K562 (cell line): ENCODE data around the gene HCN3. TPM values are rescaled to one million over a fixed set of nuclear protein-coding genes. Genes with fewer than 3 reads are reported as not detected.

Source experiments
- CBX3 ChIP-seq, 2 experiments: IDR thresholded peaks; 1 replicate in 1 of 2; 2 replicates in 1 of 2; pipeline ENCODE4 v1.6.1; 2012; ENCODE audit warnings: inconsistent platforms in 2 of 2, low read length in 2 of 2, borderline replicate concordance in 1 of 2, control low read depth in 1 of 2
- DDX20 ChIP-seq: fragments of 450-650 bp; IDR thresholded peaks from 2 replicates; pipeline ENCODE4 v1.6.1; 2016; ENCODE audit warnings: missing genetic modification characterization, low read depth, mild to moderate bottlenecking, missing compliant biosample characterization, moderate library complexity
- GABPB2 ChIP-seq: fragments of 250-450 bp; sonication (Bioruptor Pico); conservative IDR thresholded peaks from 2 replicates; pipeline ENCODE4 v1.5.1; 2021; ENCODE audit warnings: mild to moderate bottlenecking
- GATAD2B ChIP-seq: fragments of 450-650 bp; IDR thresholded peaks from 2 replicates; pipeline ENCODE4 v1.6.1; 2017; ENCODE audit warnings: mild to moderate bottlenecking, borderline replicate concordance
- ILF3 ChIP-seq: fragments of 450-650 bp; IDR thresholded peaks from 2 replicates; pipeline ENCODE4 v1.6.1; 2018; ENCODE audit warnings: antibody characterized with exemption, mild to moderate bottlenecking, moderate library complexity, borderline replicate concordance
- NONO ChIP-seq, 2 experiments: fragments of 200-400 bp in 1 of 2; fragments of 450-650 bp in 1 of 2; formaldehyde crosslinking in 1 of 2; IDR thresholded peaks; 2 replicates each; pipeline ENCODE4 v1.6.1; 2017; ENCODE audit warnings: low read depth in 2 of 2, mild to moderate bottlenecking in 2 of 2, moderate library complexity in 2 of 2, low read length in 1 of 2
- RBM17 ChIP-seq: fragments of 200-400 bp; formaldehyde crosslinking; IDR thresholded peaks from 2 replicates; pipeline ENCODE4 v1.6.1; 2017; ENCODE audit warnings: low read depth, mild to moderate bottlenecking, low read length, borderline replicate concordance
- XRCC3 ChIP-seq: fragments of 450-650 bp; IDR thresholded peaks from 2 replicates; pipeline ENCODE4 v1.6.1; 2017; ENCODE audit warnings: mild to moderate bottlenecking, moderate library complexity
- ZNF12 ChIP-seq: sonication (generic); formaldehyde crosslinking; IDR thresholded peaks from 2 replicates; pipeline ENCODE4 v1.4.0; 2020; ENCODE audit warnings: mild to moderate bottlenecking, missing genetic modification reagents
- ZNF263 ChIP-seq: sonication (generic); formaldehyde crosslinking; IDR thresholded peaks from 2 replicates; pipeline ENCODE4 v1.8.0; 2022; ENCODE audit warnings: mild to moderate bottlenecking, missing genetic modification reagents, borderline replicate concordance
- ZNF274 ChIP-seq: IDR thresholded peaks from 2 replicates; pipeline ENCODE4 v1.6.1; 2011; ENCODE audit warnings: low read depth, mild to moderate bottlenecking, low read length, moderate library complexity, borderline replicate concordance
- ZNF668 ChIP-seq: fragments of 250-450 bp; sonication (Bioruptor Pico); IDR thresholded peaks from 2 replicates; pipeline ENCODE4 v1.8.0; 2022; ENCODE audit warnings: mild to moderate bottlenecking, inconsistent platforms
- polyA plus RNA-seq, 8 experiments: library from polyadenylated mRNA; depleted of rRNA in 4 of 8; stranded (reverse) in 5 of 8; unstranded in 3 of 8; fragments of >200 nt; fragmentation: Nextera tagmentation in 2 of 8; fragmentation: Illumina TruSeq in 1 of 8; extraction: Ambion mirVana in 2 of 8; extraction: Trizol in 1 of 8; gene quantifications; 2 replicates each; pipeline versions ENCODE4 v1.2.1 to v1.2.3, GENCODE V29; 2011 to 2014; ENCODE audit warnings: inconsistent platforms in 1 of 8, missing spikeins in 1 of 8
- total RNA-seq, 7 experiments: library from RNA; depleted of rRNA in 6 of 7; stranded (reverse); fragments of >200 nt in 6 of 7; fragmentation: Illumina TruSeq in 2 of 7; extraction: Trizol in 2 of 7; gene quantifications; 2 replicates each; pipeline versions ENCODE4 v1.2.1 to v1.2.3, GENCODE V29; 2011 to 2021; ENCODE audit warnings: low replicate concordance in 1 of 7
- TF ChIP-seq, protein P1 (sequence below): fragments of 250-450 bp; sonication (Bioruptor Pico); IDR thresholded peaks from 2 replicates; pipeline ENCODE4 v1.4.0; 2020
- TF ChIP-seq, protein P2 (sequence below): sonication (generic); formaldehyde crosslinking; IDR thresholded peaks from 2 replicates; pipeline ENCODE4 v1.8.1; 2023; ENCODE audit warnings: mild to moderate bottlenecking, missing genetic modification reagents
- TF ChIP-seq, protein P3 (sequence below), 2 experiments: fragments of 450-650 bp in 1 of 2; sonication (generic) in 1 of 2; formaldehyde crosslinking in 1 of 2; IDR thresholded peaks in 1 of 2; conservative IDR thresholded peaks in 1 of 2; 2 replicates each; pipeline versions ENCODE4 v1.6.1 to v1.8.1; 2016 to 2023; ENCODE audit warnings: mild to moderate bottlenecking in 2 of 2, moderate library complexity in 2 of 2, inconsistent platforms in 1 of 2, missing genetic modification reagents in 1 of 2
- TF ChIP-seq, protein P4 (sequence below): fragments of 450-650 bp; IDR thresholded peaks from 2 replicates; pipeline ENCODE4 v1.6.1; 2017; ENCODE audit warnings: antibody characterized with exemption, mild to moderate bottlenecking

HCN3 gene
- total and polyA plus RNA-seq, 9 of the 15 experiments (the other 6 are each of a cell fraction or from before 2014, with no cell fraction given): 0.91 to 9.7 (median 3.9) TPM

DNA sequence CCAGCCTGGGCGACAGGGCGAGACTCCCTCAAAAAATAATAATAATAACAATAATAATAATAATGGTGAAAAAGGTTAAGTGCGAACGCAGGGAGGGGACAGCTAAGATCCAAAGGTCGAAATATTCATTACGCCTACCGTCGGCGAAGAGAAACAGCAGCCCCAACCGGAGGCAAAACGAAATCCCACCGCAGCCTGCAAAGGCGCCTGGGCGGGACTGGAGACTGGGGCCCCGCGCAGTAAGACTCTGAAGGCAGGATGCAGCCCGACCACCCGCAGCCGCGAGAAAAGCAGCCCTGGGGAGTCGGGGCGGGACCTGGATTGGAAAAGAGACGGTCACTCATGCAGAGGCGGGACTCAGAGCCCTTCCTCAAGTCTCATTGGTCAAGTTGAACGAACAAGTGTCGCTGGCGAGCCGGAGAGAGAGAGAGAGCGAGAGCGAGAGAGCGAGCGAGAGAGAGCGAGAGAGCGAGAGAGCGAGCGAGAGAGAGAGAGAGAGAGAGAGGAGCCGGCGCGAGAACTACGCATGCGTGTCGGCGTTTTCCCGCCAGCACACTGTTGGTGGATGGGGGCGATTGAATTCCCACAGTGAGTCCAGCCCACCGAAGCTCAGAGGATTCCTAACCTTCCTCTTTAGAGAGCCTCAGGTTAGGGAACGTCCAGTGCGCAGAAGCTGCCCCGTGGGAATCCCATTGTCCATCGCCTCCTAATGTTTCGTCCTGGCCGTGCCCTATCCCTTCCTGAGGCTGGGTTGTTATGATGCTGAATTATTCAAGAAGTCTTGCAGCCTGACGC lies 32.7 kb upstream of the HCN3 start (continued):
- TF ChIP-seq, protein P1, sequence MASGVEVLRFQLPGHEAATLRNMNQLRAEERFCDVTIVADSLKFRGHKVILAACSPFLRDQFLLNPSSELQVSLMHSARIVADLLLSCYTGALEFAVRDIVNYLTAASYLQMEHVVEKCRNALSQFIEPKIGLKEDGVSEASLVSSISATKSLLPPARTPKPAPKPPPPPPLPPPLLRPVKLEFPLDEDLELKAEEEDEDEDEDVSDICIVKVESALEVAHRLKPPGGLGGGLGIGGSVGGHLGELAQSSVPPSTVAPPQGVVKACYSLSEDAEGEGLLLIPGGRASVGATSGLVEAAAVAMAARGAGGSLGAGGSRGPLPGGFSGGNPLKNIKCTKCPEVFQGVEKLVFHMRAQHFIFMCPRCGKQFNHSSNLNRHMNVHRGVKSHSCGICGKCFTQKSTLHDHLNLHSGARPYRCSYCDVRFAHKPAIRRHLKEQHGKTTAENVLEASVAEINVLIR (CRISPR knock-in tag): peak; percentile 69
- TF ChIP-seq GABPB2 (no peak; the same call in 1 of the 2 replicates), NONO (IDR thresholded peaks at IDR 0.05; ENCODE audit: low read depth in 2 of 2, low read length in 1 of 2) (peak in 1 of 2 experiments; percentile 95; a peak in 1 of 4 replicates), XRCC3 (no peak; the same call in 1 of the 2 replicates), ZNF274 (no peak), ZNF263 (CRISPR knock-in tag) (peak; percentile 78), ZNF12 (peak; percentile 76; the same call in 1 of the 2 replicates), DDX20 (tag) (no peak), CBX3 (IDR thresholded peaks at IDR 0.05; ENCODE audit: borderline replicate concordance in 1 of 2, low read length in 2 of 2) (peak in 1 of 2 experiments; percentile 91; a peak in 2 of 3 replicates), RBM17 (no peak), ZNF668 (CRISPR knock-in tag) (no peak), ILF3 (no peak), GATAD2B (peak; percentile 100)
- TF ChIP-seq, protein P2, sequence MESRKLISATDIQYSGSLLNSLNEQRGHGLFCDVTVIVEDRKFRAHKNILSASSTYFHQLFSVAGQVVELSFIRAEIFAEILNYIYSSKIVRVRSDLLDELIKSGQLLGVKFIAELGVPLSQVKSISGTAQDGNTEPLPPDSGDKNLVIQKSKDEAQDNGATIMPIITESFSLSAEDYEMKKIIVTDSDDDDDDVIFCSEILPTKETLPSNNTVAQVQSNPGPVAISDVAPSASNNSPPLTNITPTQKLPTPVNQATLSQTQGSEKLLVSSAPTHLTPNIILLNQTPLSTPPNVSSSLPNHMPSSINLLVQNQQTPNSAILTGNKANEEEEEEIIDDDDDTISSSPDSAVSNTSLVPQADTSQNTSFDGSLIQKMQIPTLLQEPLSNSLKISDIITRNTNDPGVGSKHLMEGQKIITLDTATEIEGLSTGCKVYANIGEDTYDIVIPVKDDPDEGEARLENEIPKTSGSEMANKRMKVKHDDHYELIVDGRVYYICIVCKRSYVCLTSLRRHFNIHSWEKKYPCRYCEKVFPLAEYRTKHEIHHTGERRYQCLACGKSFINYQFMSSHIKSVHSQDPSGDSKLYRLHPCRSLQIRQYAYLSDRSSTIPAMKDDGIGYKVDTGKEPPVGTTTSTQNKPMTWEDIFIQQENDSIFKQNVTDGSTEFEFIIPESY: peak; percentile 88
- TF ChIP-seq, protein P3, sequence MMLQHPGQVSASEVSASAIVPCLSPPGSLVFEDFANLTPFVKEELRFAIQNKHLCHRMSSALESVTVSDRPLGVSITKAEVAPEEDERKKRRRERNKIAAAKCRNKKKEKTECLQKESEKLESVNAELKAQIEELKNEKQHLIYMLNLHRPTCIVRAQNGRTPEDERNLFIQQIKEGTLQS (IDR thresholded peaks at IDR 0.05): no peak
- TF ChIP-seq, protein P3 (CRISPR knock-in tag; conservative IDR thresholded peaks at IDR 0.05): peak; percentile 93
- TF ChIP-seq, protein P4, sequence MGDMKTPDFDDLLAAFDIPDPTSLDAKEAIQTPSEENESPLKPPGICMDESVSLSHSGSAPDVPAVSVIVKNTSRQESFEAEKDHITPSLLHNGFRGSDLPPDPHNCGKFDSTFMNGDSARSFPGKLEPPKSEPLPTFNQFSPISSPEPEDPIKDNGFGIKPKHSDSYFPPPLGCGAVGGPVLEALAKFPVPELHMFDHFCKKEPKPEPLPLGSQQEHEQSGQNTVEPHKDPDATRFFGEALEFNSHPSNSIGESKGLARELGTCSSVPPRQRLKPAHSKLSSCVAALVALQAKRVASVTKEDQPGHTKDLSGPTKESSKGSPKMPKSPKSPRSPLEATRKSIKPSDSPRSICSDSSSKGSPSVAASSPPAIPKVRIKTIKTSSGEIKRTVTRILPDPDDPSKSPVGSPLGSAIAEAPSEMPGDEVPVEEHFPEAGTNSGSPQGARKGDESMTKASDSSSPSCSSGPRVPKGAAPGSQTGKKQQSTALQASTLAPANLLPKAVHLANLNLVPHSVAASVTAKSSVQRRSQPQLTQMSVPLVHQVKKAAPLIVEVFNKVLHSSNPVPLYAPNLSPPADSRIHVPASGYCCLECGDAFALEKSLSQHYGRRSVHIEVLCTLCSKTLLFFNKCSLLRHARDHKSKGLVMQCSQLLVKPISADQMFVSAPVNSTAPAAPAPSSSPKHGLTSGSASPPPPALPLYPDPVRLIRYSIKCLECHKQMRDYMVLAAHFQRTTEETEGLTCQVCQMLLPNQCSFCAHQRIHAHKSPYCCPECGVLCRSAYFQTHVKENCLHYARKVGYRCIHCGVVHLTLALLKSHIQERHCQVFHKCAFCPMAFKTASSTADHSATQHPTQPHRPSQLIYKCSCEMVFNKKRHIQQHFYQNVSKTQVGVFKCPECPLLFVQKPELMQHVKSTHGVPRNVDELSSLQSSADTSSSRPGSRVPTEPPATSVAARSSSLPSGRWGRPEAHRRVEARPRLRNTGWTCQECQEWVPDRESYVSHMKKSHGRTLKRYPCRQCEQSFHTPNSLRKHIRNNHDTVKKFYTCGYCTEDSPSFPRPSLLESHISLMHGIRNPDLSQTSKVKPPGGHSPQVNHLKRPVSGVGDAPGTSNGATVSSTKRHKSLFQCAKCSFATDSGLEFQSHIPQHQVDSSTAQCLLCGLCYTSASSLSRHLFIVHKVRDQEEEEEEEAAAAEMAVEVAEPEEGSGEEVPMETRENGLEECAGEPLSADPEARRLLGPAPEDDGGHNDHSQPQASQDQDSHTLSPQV: peak; percentile 66
